SKM-1 treated with dmso at 0.1 percent for 144 hours (cell line): ENCODE data around the gene TSPO2.

Experiments used
- DNase-seq: peaks from one replicate; lab custom pipeline; 2025; ENCODE audit not compliant: unreplicated experiment; lab: John Stamatoyannopoulos, UW

TSPO2 gene

DNA sequence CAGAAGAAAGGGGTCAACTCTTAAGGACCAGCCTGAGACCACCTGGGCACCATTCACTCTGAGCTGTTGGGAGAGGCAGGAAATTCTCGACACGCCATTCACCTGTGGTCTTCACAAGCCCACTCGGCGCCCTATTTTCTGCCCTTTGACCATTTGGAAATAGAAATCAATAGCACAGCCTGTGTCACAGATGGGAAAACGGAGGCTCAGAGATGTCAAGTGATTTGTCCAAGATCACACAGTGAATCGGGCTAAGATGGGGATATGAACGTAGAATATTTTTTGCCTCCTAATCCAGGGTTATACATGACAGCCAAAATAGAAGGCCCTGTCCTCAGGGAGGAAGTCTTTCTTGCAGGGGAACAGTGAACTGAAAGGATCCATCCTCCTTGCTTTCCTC, 7.7 kb downstream of the TSPO2 start:
- no peak for DNase-seq

DNA sequence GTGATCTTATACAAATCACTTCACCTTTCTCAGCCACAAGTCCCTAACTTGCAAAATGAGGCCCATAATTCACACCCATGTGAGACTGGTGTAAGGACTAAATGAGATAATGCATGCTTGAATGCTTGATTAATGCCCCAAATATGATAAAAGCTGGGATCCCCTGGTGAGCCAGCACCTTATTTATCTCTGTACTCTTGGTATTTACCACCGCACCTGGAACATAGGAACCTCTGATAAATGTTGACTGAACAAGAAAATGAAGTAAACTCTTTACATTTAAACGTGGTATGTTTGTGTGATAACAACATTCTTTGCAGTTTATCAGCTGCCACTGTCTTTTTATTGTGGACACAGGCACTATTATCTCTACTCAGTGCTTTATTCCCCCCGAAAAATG, 8.3 kb downstream of the TSPO2 start:
- no peak for DNase-seq

DNA sequence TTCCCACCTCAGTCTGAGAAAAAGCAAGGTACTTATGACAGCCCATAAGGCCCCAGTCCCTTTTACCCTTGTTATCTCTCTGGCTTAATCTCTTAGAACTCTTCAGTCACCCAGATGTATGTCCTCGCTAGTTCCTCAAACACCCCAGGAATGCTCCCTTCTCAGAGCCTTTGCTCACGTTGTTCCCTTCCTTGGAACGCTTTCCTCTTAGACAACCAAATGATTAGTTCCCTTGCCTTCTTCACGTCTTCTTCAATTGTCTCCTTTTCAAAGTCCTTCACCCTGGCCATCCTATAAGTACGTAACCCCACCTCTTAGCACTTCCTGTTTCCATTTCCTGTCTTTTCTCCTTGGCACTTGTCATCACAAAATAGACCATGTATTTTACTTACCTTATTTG, 9.6 kb downstream of the TSPO2 start:
- DNase-seq: peak; percentile 86

DNA sequence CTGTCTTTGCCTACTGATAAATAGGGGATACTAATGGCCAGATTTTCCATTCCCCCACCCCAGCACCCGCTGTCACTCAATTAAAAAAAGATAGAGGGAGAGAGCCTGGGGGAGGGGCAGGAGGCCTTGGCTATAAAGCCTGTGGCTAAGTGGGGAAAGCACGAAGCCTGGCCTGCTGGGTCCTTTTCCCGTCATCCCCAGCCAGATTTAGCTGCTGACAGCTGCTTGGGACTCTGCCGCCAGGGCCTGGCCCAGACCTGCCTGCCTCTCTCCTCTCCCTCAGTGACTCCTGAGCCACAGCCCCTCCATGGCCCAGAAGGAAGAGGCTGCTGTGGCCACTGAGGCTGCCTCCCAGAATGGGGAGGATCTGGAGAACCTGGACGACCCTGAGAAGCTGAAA, 10.8 kb downstream of the TSPO2 start, which contains the start of gene APOBEC2:
APOBEC2 (plus strand) TSS at position 162 of the 400 bp plus-strand sequence; CDS start at position 308, 146 bp downstream.
- no peak for DNase-seq

DNA sequence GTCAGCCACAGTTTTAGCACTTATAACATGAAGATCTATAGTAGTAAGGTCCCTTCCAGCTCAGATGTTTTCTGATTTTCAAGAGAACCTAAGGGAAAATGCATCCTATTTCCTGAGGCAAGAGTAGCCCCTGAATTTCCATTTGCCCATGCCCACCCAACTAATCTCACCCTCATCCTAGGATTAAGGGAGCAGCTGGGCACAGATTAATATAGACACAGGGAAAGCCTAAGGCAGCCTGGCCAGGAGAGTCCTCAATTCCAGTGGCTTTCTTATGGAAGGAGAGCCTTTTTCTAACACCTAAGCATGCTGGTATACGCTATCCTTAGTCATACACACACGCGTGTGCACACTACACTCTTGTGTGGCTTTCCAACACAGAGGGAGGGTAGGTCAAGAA, 12.2 kb downstream of the TSPO2 start:
- DNase-seq: no peak

DNA sequence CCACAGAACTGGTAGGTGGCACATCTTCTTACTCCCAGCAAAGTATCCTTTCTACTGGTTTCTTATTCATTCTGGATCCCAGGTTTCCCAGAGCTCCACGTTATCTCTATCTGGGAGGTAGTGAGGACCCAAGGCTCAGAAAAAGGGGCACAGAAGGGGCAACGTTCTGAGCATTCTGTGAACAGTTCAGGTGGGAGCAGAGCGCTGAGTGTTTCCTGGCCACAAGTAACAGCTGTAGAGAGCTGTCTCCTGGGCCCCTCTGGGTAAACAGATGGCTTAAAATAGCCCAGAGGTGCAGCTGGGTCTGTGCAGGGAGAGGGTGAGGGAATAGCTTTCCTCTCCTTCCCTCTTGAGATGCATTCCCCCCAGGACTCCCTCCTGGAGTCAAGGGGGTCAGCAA, 12.9 kb downstream of the TSPO2 start:
- no peak for DNase-seq

DNA sequence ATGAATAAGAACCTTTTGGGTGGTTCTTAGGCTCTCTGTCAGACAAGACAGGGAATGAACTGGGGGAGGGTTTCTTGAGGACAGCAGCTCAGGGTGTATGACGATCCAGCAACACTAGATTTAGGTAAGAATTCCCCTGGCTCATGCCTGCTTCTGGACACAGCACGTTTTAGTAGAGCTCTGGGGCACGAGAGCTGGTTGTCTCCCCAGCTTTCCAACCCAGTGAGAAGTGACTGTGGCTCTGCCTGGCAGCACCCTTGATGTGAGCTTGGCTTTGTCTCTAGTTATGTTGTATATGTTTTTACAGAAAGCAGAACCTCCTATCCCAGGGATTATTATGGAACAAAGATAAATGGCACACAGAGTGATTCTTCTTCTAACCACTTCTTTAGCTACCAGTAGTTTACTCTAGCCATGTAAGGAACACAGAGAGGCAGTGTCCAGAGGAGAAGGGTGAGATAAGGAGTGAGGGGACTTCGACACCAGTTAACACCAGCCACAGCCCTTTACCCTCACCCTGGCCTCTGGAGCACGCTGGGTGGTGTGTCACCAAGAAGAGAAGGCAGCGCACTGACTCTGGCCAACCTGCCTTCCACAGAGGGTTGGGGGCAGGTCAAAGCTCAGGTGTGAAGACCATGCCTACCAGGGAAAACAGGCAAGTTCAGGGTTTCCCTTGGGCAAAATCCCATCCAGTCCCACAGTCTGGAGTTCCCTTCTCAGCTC, 14.7 kb downstream of the TSPO2 start:
- no peak for DNase-seq

DNA sequence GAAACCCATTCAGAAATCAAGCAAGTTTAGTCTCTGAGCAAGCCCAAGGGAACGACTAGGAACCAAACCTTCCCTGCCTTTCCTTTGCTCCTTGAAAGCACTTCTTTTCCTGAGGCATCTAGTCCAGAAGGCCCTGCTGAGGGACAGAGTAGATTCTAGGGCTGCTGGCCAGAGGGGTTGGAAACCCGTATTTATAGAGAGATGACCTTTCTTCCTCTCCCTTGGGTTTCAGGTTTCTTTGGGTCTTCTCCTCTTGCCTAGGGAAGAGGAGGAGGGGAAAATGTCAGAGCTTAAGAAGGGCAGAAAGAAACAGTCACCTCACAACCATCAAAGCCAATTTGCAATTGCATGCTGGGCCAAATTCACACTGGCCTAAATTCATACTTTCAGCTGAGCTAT, 16.5 kb downstream of the TSPO2 start:
- no peak for DNase-seq

DNA sequence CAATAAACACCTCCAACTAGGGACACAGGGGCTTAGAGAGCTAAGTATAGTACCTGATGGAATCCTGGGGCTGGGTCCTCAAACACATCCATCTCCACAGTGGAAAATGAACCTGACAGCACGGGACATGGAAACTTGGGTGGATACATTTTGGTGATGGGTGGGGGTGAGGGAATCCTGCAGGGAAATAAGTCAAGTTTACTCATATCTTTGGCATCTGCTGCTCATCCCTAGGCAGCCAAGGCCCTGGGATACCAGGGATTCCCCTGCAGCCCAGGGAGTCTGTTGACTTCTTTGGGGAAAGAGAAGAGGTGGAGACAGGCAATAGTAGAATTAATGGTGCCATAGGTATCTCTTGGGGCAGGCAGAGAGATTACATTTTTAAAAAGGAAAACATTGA, 17.3 kb downstream of the TSPO2 start:
- DNase-seq: no peak

DNA sequence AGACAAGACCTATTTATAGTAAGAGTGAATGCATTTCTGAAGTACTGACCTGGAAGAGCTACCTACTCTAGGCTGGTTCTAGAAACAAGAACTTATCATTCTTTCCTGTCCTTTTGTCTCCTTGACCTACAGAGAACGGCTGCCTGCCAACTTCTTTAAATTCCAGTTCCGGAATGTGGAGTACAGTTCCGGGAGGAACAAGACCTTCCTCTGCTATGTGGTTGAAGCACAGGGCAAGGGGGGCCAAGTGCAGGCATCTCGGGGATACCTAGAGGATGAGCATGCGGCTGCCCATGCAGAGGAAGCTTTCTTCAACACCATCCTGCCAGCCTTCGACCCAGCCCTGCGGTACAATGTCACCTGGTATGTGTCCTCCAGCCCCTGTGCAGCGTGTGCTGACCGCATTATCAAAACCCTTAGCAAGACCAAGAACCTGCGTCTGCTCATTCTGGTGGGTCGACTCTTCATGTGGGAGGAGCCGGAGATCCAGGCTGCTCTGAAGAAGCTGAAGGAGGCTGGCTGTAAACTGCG, 19.0 kb downstream of the TSPO2 start:
- DNase-seq: no peak

DNA sequence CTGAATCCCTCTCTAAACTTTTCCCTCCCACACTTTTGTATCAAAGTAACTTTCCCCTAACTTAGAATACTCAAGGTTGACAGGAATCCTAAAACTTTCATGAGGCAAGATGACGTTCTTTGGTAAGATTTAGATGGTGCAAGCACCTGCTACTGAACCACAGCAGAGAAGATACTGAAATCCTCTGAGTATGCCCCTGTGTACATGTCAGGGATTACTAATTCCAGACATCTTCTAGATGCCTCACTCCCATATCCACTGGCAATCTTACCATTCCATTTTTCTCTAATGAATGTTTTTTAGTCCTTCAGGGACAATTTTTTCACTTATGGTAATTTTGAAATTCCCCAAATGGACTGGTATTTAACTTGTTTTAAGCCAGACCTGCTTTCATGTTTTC, 19.8 kb downstream of the TSPO2 start:
- DNase-seq: no peak

DNA sequence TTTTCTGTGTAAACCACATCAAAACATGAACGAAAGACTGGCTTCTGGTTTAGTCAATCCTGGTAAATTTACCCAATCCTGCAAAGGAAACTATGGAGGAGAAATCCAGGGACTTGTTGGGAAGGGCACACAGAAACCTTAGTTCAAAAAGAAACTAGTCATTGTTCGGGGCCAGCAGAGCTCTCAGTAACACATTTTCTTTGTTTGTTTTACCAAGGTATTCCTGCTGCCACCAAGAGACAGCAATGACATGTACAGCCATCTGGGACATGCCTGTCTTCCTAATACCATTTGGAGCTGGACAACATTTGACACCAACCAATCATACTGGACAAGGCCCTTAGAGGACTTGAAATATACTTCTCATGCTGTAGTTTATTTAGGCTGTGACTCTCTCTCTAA, 21.6 kb downstream of the TSPO2 start:
- DNase-seq: no peak

DNA sequence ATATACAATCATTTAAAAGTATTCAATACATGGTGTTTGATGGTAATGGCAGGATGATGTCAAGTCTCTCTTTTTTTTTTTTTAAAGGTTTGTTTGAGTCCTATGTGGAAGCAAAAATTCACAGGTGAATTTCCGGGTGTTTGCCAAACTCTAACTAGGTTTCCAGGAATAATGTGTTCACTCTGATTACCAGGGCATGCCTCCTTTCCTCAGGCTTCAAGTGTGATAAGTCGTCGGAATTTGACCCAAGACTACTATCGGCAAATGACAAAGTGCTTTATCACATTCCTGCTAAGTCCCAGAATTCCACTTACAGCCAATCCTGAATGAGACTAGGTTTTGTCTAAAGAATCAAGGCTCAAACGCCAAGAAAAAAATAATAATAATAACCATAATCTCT, 22.6 kb downstream of the TSPO2 start:
- DNase-seq: no peak

DNA sequence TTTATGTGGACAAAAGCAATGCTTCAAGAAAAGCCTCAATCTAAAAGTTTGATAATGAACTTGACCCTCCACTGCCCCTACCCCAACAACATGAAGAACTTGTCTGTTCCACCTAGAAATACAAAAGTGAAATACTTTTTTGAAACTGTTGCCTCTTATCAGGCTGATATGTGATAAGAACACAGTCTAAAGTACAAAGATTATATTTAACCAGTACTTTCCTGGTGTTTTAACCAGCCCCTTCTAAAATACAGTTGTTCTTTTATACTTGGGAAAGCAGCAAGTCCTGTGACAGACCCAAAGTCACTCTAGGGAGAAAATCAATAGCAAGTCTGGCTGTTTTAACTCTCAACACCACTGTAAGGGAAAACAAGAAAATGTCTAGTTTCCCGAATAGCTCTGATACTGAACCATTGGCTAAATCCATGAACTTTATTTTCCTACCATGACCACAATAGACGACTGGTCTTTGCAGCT, 23.3 kb downstream of the TSPO2 start:
- no peak for DNase-seq

DNA sequence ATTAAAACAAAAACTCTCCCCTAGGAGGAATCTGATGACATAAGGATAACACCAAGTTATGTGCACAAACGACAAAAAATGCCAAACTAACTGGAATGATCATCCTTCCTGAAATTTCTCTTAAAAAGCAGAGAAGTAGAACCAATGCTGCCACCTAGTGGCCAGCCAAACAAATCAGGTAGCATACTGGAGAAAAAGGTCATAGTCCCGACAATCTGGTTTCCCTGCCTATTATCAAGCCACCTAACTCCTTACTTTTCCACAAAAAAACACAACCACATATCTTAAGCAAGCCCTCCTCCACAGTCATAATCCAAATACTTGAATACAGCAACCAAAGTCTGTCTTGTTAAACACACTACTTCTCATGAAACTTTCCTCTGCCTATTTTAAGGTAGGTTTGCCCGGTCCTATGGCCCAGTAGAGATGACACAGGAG, 24.6 kb downstream of the TSPO2 start:
- peak; percentile 69 for DNase-seq

DNA sequence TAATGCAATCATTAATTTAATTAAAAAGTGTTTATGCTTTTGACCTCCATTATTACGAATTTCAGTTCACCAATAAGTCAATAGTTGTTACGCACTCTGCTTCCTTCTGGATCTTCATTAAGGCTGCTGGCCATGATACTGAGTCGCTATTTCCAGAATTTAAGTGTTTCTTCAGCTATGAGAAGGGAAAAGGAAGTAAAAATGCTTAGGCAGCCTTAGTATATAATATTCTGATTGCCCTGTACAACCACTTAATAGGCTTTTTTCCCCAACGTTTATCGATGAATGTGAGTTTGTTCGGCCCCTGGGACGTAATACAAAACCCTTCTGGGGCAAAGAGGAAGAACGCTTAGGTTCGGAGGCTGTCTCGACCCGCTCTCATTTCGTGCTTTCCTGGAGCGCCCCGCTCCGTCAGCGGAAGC, 29.2 kb downstream of the TSPO2 start:
- DNase-seq: no peak

DNA sequence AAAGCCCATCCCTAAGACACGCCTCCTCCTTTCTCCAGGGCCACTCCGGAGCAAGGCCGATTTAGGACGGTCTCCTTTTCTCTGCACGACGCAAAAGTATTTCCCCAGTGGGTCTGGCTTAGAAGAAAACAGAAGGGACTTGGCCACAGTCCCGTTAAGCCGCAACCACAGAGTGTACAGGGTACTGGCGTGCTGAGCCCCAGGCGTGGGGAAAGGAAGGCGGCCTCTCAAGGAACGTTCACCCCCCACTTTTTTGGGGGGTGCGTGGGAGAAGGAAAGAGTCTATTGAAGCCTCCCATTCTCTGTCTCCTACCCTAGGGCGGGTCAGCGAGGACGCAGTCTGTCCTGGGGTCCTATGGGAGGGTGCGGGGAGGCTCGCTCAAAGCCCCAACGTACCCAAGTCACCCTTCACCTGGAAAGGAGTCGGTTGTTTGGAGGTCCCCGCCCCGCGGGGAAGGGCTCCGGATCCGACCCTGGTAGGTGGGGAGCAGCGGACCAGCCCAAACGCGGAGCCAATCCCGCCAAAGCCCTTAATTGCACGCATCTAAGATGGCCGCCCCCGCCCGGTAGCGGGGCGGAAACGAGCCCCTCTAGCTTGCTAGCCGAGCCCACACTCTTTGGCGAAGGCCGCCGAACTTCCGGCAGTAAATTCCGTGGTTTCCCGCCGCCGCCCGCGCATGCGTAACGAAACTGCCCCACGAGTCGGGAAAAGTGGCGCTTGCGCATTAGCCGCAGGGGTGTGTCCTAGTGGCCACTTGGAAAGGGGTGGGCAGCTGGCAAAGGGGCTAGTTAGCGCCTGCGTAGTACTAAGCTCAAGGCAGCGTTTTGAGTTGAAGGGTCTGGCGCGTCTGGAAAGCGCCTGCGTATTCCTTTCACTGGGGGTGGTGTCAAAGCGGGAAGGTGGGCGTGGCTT, 29.9 kb downstream of the TSPO2 start, which contains the start of gene OARD1:
OARD1 (minus strand) TSS at position 434 of the 913 bp plus-strand sequence. CDS start 722 bp downstream, outside the sequence.
- DNase-seq: peak; percentile 100

DNA sequence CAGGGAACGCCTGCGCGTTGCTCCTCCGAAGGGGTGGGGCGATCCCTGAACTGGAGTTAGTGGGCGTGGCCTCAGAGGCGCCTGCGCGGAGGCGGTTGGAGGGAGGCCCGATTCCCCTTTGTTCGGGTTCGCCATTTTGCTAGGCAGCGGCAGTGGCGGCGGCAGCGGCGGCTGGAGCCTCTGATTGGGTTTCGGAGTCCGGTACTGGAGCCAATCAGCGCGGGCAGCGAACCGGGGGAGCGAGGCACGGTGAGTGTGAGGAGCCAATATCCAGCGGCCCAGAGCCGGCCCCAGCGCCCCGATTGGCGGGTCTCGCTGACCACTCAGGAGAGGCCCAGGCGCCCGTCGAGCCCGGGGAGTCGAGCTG, 30.6 kb downstream of the TSPO2 start, which contains the start of gene NFYA:
NFYA (plus strand) TSS at position 139 of the 367 bp plus-strand sequence. CDS start 6,116 bp downstream, outside the sequence.
- peak; percentile 100 for DNase-seq

DNA sequence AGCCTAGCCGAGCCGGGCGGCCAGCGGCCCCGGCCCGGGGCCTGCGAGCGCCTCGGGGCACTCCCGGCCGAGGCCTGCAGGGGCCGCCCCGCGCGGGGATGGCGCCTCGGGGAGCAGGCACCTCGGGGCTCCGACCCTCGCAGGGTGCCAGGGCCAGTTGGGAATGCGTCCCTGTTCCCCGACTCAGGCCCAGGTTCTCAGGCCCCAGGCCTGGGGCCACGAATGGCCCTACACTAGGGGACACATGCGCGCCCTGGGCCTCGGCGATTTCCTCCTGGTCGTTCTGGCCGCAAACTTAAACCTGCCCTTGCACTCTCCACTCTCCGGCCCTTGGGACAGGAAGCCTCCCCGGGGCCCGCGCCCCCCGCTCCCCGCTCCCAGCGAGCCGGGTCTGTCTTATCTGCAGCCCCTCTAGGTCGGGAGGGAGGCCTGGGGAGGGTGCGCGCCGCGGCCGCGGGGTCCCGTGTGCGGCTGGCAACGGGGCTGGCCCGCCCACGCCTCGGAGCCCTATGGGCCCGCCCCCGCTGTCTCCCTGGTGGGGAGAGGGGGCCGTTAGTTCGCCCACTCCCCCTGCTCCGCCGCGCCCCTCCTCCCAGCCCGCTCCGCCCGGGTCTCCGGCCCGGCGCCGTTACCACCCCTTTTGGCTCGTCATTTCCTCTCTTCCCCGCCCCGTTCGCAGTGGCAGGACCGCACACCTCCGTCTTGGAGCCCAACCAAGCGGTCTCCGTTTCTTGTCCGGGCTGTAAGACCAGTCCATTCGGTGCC, 31.1 kb downstream of the TSPO2 start:
- DNase-seq: peak; percentile 68

DNA sequence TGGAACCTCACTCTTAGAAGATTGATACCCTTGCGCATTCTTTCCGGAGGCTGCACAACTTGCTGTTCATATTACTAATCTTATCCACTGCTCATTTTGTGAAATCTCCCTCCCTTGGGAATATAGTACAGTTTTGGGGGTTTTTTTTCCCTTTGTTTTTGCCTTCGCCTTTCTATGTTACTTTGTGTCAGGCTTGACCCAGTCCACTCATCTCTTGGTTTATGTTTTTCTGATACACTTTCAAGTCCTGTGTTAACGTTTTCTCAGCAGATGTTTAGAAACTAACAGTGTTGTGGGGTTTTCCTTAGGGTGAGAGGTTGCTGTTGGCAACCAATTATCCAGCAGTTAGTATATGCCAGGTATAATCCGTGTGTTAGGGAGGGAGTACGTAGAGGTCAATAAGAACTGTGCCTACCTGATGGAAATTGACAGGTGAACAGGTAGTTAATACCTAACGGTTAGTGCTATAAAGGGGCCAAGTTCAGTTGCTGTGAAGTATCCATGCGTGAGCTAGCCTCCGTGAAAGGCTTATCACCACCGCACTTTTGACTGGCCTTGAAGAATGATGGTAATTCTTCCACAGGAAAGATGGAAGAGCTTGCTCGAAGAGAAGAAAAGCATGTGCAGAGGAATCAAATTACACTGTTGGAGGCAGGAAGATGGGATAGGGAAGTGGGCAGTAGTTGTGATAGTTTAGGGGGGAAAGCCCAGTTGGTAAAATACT, 31.9 kb downstream of the TSPO2 start:
- DNase-seq: no peak
